ENCODE measurements around the gene MYH4. TPM values are rescaled to one million over a fixed set of nuclear protein-coding genes. Genes with fewer than 3 reads are reported as not detected.

The MYH4 gene
- total and polyA plus RNA-seq, 2 donors (not counting 3 experiments of a cell fraction or from before 2014, with no cell fraction given) = not detected

GRCh38 chr17:10512856-10513255, 43.5 kb upstream of the MYH4 start:
- DNase-seq (ENCODE audit: low read depth, low spot score) = no peak
- H3K4me1 ChIP-seq (ENCODE audit: control insufficient read depth, extremely low read depth, insufficient read depth, low read length) = no peaks in the 10 kb centered on the region
- intact Hi-C loops (cut with micrococcal nuclease) (no loop called here), dilution Hi-C loops (cut with MboI; ENCODE audit: extremely low pct_ligation_motif_present, low sequenced_read_pairs) (no loop called here)
- BruUV-seq (replicated peaks) = no TSS peak
- TF ChIP-seq GATA2 (IDR thresholded peaks at IDR 0.05; ENCODE audit: insufficient read depth, insufficient read length, low read depth, low read length) = no peak
- TF ChIP-seq EZH2 (IDR thresholded peaks at IDR 0.05; ENCODE audit: borderline replicate concordance, low read depth, low read length, severe bottlenecking) = no peak
- no peak for TF ChIP-seq POLR2A (IDR thresholded peaks at IDR 0.05; ENCODE audit: low read depth, low read length)
- no peak for TF ChIP-seq CTCF (IDR thresholded peaks at IDR 0.05; ENCODE audit: extremely low read depth in 1 of 2, insufficient read depth in 1 of 2, low read depth in 1 of 2, low read length in 2 of 2)
- TF ChIP-seq MYC (IDR thresholded peaks at IDR 0.05; ENCODE audit: low read depth, low read length) = no peak
- no peak for TF ChIP-seq POLR2AphosphoS5 (IDR thresholded peaks at IDR 0.05; ENCODE audit: insufficient read depth, low read depth, low read length)
- TF ChIP-seq FOS (IDR thresholded peaks at IDR 0.05; ENCODE audit: borderline replicate concordance, insufficient read depth, low read length) = no peak
- no peak for TF ChIP-seq JUN (IDR thresholded peaks at IDR 0.05; ENCODE audit: borderline replicate concordance, insufficient read depth, insufficient read length, low read depth)
- no peak for TF ChIP-seq MAX (IDR thresholded peaks at IDR 0.05; ENCODE audit: insufficient read depth, insufficient read length)
- POLR2A ChIA-PET = no interaction called here
- H3K9me3 ChIP-seq (replicated peaks; ENCODE audit: control insufficient read depth, insufficient read depth, low read length) = no peaks in the 10 kb centered on the region
- H3K9ac ChIP-seq (replicated peaks; ENCODE audit: extremely low read depth, insufficient read depth, low read length) = no peak overlapping the region
- H3K9me1 ChIP-seq (replicated peaks; ENCODE audit: control insufficient read depth, extremely low read depth, insufficient read depth, low read length) = no peaks in the 10 kb centered on the region
- no peaks in the 10 kb centered on the region for H3K36me3 ChIP-seq (ENCODE audit: control insufficient read depth in 2 of 2, extremely low read depth in 1 of 2, insufficient read depth in 2 of 2, low read length in 2 of 2)
- no peak overlapping the region for H3K4me2 ChIP-seq (ENCODE audit: insufficient read depth, low read length)
- H3K79me2 ChIP-seq (ENCODE audit: control insufficient read depth, insufficient read depth, low read length) = no peaks in the 10 kb centered on the region
- H3K27ac ChIP-seq (ENCODE audit: insufficient read depth, low read depth, low read length) = no peak overlapping the region
- CTCF ChIA-PET = interaction anchor here (0.6 kb wide), 1 partner anchor 51 kb away, joined by 3 read pairs; no protein-coding TSS in a partner anchor
- H3K4me3 ChIP-seq (replicated peaks in 1 of 3; ENCODE audit: insufficient read depth in 1 of 3, low read depth in 1 of 3, low read length in 3 of 3) = no peak overlapping the region
- H2AFZ ChIP-seq (ENCODE audit: low read depth, low read length) = no peak overlapping the region
- H3K27me3 ChIP-seq (ENCODE audit: control insufficient read depth in 2 of 2, insufficient read depth in 2 of 2, low read length in 2 of 2) = no peaks in the 10 kb centered on the region
- no peak for FAIRE-seq
- no peaks in the 10 kb centered on the region for H4K20me1 ChIP-seq (replicated peaks; ENCODE audit: control insufficient read depth, extremely low read depth, insufficient read depth, low read length)
